Transverse colon (tissue), 4 donors: ENCODE results near the gene DPT.

Source experiments
- CTCF ChIP-seq, 5 experiments: fragments of 200-600 bp in 3 of 5; fragments of 450-650 bp in 2 of 5; sonication (generic) in 3 of 5; IDR thresholded peaks; 1 replicate in 2 of 5; 2 replicates in 3 of 5; pipeline ENCODE4 v1.5.1; 2016 to 2017; ENCODE audit warnings: antibody characterized with exemption in 5 of 5, inconsistent platforms in 3 of 5, mild to moderate bottlenecking in 2 of 5, moderate library complexity in 1 of 5
- EP300 ChIP-seq: sonication (generic); formaldehyde crosslinking; IDR thresholded peaks from one replicate; pipeline ENCODE4 v1.6.1; 2017; ENCODE audit warnings: antibody characterized with exemption, low read depth
- POLR2A ChIP-seq: fragments of 450-650 bp; IDR thresholded peaks from one replicate; pipeline ENCODE4 v1.6.1; 2016; ENCODE audit warnings: antibody characterized with exemption, mild to moderate bottlenecking, moderate library complexity
- POLR2AphosphoS5 ChIP-seq, 3 donors: sonication (generic); formaldehyde crosslinking; IDR thresholded peaks; one replicate each; pipeline ENCODE4 v1.6.1; 2016; ENCODE audit warnings: antibody characterized with exemption in 3 of 3

- TF ChIP-seq POLR2A (no peak), CTCF (IDR thresholded peaks at IDR 0.05) (no peak), POLR2AphosphoS5 (IDR thresholded peaks at IDR 0.05) (no peak), EP300 (no peak)
Observed at GRCh38 chr1:168752171-168752832, 23.3 kb upstream of the DPT start.
